ENCODE measurements around the gene SOD3. TPM values are rescaled to one million over a fixed set of nuclear protein-coding genes. Genes with fewer than 3 reads are reported as not detected.

Gene SOD3
- total and polyA plus RNA-seq, 2 of the 4 experiments (the other 2 are of a cell fraction) = 0.36 to 5.8 TPM

DNA sequence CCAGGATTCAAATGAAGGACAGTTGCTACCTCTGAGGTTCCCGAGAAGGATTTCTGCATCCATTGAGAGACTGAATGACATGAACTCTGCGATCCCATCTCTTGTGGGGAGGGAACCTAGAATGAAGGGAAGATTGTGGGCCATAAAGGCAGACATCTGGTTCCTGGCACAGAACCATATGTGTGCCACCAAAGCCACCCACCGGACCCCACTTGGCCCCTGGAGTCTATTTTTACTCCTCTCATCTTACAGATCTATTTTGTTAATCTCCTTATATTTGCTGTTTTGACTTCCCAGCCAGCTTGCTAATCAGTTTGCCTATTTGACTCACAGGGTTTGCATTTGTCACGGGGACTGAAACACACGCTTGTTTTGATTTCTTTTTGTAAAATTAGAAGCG lies 7.3 kb downstream of the SOD3 start (continued):
- TF ChIP-seq CTCF (conservative IDR thresholded peaks at IDR 0.05; ENCODE audit: low read depth, low read length) = no peak
- no peak for TF ChIP-seq RAD21 (IDR thresholded peaks at IDR 0.05; ENCODE audit: low read length)

DNA sequence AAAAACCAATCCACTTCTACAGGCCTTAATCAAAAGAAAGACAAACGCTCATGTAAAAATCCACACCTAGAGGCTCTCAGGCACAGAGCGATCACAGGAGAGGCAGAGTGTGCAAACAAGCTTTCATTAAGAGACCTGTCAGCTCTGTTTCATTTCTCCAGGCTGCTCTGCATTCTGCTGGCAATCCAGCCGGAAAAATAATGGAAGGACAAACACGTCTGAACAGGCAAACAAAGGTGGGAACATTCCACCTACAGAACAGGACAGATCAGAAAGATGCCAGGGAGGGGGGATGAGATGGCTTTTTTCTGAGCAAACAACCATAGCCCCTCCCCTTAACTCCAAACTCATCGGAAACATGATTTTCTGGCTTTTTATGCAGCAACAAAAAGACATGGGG lies 9.7 kb downstream of the SOD3 start:
- H4K20me1 ChIP-seq (ENCODE audit: insufficient read depth, low read length) = 0 out of 2 replicates have a peak, but pooled peaks cover 3% of the 10 kb centered on the region
- no peak for ATAC-seq (ENCODE audit: low read depth)
- intact Hi-C loops (cut with micrococcal nuclease) = no loop called here

More for the DNA sequence above, 9.7 kb downstream of the SOD3 start:
- Histone ChIP-seq H2AK5ac (ENCODE audit: low read depth, low read length) (no peak overlapping the region), H2AK9ac (replicated peaks; ENCODE audit: low read depth, low read length, poor library complexity) (no peak overlapping the region), H2AFZ (replicated peaks; ENCODE audit: low read length, poor library complexity) (no peak overlapping the region), H2BK15ac (ENCODE audit: low read depth, low read length) (no peak overlapping the region), H4K5ac (ENCODE audit: low read depth, low read length) (no peak overlapping the region), H4K8ac (ENCODE audit: low read depth in 2 of 2, low read length in 2 of 2) (no peak overlapping the region), H3K23ac (ENCODE audit: low read depth, low read length) (no peak overlapping the region), H4K91ac (ENCODE audit: insufficient read depth, low read depth, low read length) (no peak overlapping the region), H3K4me3 (ENCODE audit: insufficient read depth, low read depth, low read length) (no peak overlapping the region), H3K4me2 (ENCODE audit: low read depth, low read length) (no peak overlapping the region), H2BK120ac (ENCODE audit: low read depth, low read length) (no peak overlapping the region), H3K9me3 (ENCODE audit: control insufficient read depth, insufficient read depth, low read length) (no peaks in the 10 kb centered on the region), H2BK20ac (ENCODE audit: low read depth, low read length) (no peak overlapping the region), H3K4ac (ENCODE audit: low read depth, low read length) (no peak overlapping the region), H3K9ac (ENCODE audit: low read depth, low read length) (no peak overlapping the region), H3K18ac (ENCODE audit: low read depth, low read length) (no peak overlapping the region), H3K36me3 (ENCODE audit: control insufficient read depth, insufficient read depth, low read length) (peaks cover 3% of the 10 kb centered on the region; the same call in 1 of the 2 replicates), H3K14ac (replicated peaks; ENCODE audit: low read depth, low read length) (no peak overlapping the region), H3K56ac (ENCODE audit: extremely low read depth, insufficient read depth, low read length) (no peak overlapping the region), H3K4me1 (ENCODE audit: control insufficient read depth, insufficient read depth, low read length) (peaks cover 8% of the 10 kb centered on the region), H3K27ac (ENCODE audit: insufficient read depth, low read length) (no peak overlapping the region), H3K9me1 (ENCODE audit: insufficient read depth, low read length) (peaks cover 12% of the 10 kb centered on the region), H2BK5ac (ENCODE audit: low read depth, low read length, poor library complexity, severe bottlenecking) (no peak overlapping the region), H3K79me1 (ENCODE audit: low read depth in 1 of 2, low read length in 2 of 2) (peaks cover 0 to 5% of the 10 kb centered on the region in 2 experiments; a peak in 1 of 4 replicates), H3K27me3 (ENCODE audit: control insufficient read depth, insufficient read depth, low read length) (no peaks in the 10 kb centered on the region; the same call in 1 of the 2 replicates)
- no peak for TF ChIP-seq MAFK (IDR thresholded peaks at IDR 0.05; ENCODE audit: low read depth, low read length)
- no peak for TF ChIP-seq RFX5 (IDR thresholded peaks at IDR 0.05; ENCODE audit: low read depth, low read length)
- no peak for TF ChIP-seq RCOR1 (IDR thresholded peaks at IDR 0.05; ENCODE audit: insufficient replicate concordance, low read length)
- no peak for TF ChIP-seq MAZ (IDR thresholded peaks at IDR 0.05; ENCODE audit: borderline replicate concordance, low read depth, low read length)
- TF ChIP-seq SMC3 (IDR thresholded peaks at IDR 0.05; ENCODE audit: low read depth, low read length) = no peak
- TF ChIP-seq BHLHE40 (IDR thresholded peaks at IDR 0.05; ENCODE audit: low read depth, low read length) = no peak
- TF ChIP-seq USF2 (IDR thresholded peaks at IDR 0.05; ENCODE audit: low read depth, low read length) = no peak
- TF ChIP-seq, protein P1, sequence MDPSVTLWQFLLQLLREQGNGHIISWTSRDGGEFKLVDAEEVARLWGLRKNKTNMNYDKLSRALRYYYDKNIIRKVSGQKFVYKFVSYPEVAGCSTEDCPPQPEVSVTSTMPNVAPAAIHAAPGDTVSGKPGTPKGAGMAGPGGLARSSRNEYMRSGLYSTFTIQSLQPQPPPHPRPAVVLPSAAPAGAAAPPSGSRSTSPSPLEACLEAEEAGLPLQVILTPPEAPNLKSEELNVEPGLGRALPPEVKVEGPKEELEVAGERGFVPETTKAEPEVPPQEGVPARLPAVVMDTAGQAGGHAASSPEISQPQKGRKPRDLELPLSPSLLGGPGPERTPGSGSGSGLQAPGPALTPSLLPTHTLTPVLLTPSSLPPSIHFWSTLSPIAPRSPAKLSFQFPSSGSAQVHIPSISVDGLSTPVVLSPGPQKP (IDR thresholded peaks at IDR 0.05; ENCODE audit: borderline replicate concordance, low read depth, low read length) = no peak
- no peak for TF ChIP-seq RAD21 (IDR thresholded peaks at IDR 0.05; ENCODE audit: low read length)
- TF ChIP-seq CEBPB (IDR thresholded peaks at IDR 0.05; ENCODE audit: low read depth, low read length) = no peak
- CTCF ChIA-PET = no interaction called here
- POLR2A ChIA-PET (ENCODE audit: unreplicated experiment) = no interaction called here
- WGBS, 2 experiments (ENCODE audit: extremely low coverage in 2 of 2, insufficient read length in 1 of 2) = 100% methylated on average over 2 of the region's 5 CpGs; no CpG with 5 or more reads in 1 of the 2 experiments
- DNase-seq = no peak
- in situ Hi-C loops (cut with MboI; ENCODE audit: low sequenced_read_pairs) (no loop called here), dilution Hi-C loops (cut with HindIII; ENCODE audit: low sequenced_read_pairs, unreplicated experiment) (no loop called here)
- BruUV-seq (replicated peaks) = no TSS peak
